Measurements from ENCODE around the gene PIK3CB.
"Not testable (repeated sequence)": the region's sequence is repeated elsewhere in the genome, so short reads cannot be mapped to it uniquely, and the experiment has no call there.

DNA sequence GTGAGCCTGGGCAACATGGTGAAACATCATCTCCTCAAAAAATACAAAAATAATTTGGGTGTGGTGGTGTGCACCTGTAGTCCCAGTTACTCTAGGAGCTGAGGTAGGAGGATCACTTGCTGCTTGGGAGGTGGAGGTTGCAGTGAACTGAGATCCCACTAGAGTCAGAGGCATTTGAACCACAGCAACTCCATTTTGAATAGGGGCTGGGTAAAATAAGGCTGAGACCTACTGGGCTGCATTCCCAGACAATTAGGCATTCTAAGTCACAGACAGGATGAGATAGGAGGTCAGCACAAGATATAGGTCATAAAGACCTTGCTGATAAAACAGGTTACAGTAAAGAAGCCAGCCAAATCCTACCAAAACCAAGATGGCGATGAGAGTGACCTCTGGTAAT lies 12.1 kb upstream of the PIK3CB start:
- TF ChIP-seq, protein P1, sequence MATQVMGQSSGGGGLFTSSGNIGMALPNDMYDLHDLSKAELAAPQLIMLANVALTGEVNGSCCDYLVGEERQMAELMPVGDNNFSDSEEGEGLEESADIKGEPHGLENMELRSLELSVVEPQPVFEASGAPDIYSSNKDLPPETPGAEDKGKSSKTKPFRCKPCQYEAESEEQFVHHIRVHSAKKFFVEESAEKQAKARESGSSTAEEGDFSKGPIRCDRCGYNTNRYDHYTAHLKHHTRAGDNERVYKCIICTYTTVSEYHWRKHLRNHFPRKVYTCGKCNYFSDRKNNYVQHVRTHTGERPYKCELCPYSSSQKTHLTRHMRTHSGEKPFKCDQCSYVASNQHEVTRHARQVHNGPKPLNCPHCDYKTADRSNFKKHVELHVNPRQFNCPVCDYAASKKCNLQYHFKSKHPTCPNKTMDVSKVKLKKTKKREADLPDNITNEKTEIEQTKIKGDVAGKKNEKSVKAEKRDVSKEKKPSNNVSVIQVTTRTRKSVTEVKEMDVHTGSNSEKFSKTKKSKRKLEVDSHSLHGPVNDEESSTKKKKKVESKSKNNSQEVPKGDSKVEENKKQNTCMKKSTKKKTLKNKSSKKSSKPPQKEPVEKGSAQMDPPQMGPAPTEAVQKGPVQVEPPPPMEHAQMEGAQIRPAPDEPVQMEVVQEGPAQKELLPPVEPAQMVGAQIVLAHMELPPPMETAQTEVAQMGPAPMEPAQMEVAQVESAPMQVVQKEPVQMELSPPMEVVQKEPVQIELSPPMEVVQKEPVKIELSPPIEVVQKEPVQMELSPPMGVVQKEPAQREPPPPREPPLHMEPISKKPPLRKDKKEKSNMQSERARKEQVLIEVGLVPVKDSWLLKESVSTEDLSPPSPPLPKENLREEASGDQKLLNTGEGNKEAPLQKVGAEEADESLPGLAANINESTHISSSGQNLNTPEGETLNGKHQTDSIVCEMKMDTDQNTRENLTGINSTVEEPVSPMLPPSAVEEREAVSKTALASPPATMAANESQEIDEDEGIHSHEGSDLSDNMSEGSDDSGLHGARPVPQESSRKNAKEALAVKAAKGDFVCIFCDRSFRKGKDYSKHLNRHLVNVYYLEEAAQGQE (tag by site-specific recombination; IDR thresholded peaks at IDR 0.05): not testable (repeated sequence)
- TF ChIP-seq, protein P2, sequence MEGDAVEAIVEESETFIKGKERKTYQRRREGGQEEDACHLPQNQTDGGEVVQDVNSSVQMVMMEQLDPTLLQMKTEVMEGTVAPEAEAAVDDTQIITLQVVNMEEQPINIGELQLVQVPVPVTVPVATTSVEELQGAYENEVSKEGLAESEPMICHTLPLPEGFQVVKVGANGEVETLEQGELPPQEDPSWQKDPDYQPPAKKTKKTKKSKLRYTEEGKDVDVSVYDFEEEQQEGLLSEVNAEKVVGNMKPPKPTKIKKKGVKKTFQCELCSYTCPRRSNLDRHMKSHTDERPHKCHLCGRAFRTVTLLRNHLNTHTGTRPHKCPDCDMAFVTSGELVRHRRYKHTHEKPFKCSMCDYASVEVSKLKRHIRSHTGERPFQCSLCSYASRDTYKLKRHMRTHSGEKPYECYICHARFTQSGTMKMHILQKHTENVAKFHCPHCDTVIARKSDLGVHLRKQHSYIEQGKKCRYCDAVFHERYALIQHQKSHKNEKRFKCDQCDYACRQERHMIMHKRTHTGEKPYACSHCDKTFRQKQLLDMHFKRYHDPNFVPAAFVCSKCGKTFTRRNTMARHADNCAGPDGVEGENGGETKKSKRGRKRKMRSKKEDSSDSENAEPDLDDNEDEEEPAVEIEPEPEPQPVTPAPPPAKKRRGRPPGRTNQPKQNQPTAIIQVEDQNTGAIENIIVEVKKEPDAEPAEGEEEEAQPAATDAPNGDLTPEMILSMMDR (tag by site-specific recombination; IDR thresholded peaks at IDR 0.05): not testable (repeated sequence)
- TF ChIP-seq ZNF121 (tag by site-specific recombination; IDR thresholded peaks at IDR 0.05); ZNF768 (tag by site-specific recombination; IDR thresholded peaks at IDR 0.05); YY1 (tag by site-specific recombination; IDR thresholded peaks at IDR 0.05); ZNF776 (tag by site-specific recombination; IDR thresholded peaks at IDR 0.05; ENCODE audit: borderline replicate concordance); MEIS1 (CRISPR knock-in tag; IDR thresholded peaks at IDR 0.05; ENCODE audit: borderline replicate concordance); ZFP37 (tag by site-specific recombination; IDR thresholded peaks at IDR 0.05); ZNF274 (IDR thresholded peaks at IDR 0.05; ENCODE audit: low read length); ZNF274 (tag by site-specific recombination; IDR thresholded peaks at IDR 0.05; ENCODE audit: borderline replicate concordance); TCF7L2 (IDR thresholded peaks at IDR 0.05; ENCODE audit: borderline replicate concordance, low read depth, low read length); ZNF404 (tag by site-specific recombination; IDR thresholded peaks at IDR 0.05): not testable (repeated sequence)
- TF ChIP-seq, protein P3, sequence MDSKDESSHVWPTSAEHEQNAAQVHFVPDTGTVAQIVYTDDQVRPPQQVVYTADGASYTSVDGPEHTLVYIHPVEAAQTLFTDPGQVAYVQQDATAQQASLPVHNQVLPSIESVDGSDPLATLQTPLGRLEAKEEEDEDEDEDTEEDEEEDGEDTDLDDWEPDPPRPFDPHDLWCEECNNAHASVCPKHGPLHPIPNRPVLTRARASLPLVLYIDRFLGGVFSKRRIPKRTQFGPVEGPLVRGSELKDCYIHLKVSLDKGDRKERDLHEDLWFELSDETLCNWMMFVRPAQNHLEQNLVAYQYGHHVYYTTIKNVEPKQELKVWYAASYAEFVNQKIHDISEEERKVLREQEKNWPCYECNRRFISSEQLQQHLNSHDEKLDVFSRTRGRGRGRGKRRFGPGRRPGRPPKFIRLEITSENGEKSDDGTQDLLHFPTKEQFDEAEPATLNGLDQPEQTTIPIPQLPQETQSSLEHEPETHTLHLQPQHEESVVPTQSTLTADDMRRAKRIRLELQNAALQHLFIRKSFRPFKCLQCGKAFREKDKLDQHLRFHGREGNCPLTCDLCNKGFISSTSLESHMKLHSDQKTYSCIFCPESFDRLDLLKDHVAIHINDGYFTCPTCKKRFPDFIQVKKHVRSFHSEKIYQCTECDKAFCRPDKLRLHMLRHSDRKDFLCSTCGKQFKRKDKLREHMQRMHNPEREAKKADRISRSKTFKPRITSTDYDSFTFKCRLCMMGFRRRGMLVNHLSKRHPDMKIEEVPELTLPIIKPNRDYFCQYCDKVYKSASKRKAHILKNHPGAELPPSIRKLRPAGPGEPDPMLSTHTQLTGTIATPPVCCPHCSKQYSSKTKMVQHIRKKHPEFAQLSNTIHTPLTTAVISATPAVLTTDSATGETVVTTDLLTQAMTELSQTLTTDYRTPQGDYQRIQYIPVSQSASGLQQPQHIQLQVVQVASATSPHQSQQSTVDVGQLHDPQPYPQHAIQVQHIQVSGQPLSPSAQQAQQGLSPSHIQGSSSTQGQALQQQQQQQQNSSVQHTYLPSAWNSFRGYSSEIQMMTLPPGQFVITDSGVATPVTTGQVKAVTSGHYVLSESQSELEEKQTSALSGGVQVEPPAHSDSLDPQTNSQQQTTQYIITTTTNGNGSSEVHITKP (tag by site-specific recombination; IDR thresholded peaks at IDR 0.05): not testable (repeated sequence)

Data from HEK293 (cell line).